H1 (cell line): ENCODE measurements around the gene ABHD12. TPM values are rescaled to one million over a fixed set of nuclear protein-coding genes. Genes with fewer than 3 reads are reported as not detected.

Experiments
- CTCF ChIA-PET: fragments of 300-600 bp; sonication (Branson Sonifier 250); formaldehyde crosslinking; loops from one replicate; lab custom pipeline; 2021; ENCODE audit not compliant: partially characterized antibody; lab: Charles Lee
- POLR2A ChIA-PET: fragments of 300-600 bp; sonication (Branson Sonifier 250); formaldehyde crosslinking; loops from one replicate; lab custom pipeline; 2021; ENCODE audit warnings: inconsistent platforms; ENCODE audit not compliant: partially characterized antibody; lab: Charles Lee
- DNase-seq, 2 experiments: peaks; one replicate each; pipeline versions ENCODE4 v3.0.0 to v3.0.0-alpha.2; 2010 to 2022; ENCODE audit warnings: low spot score in 2 of 2, low read depth in 1 of 2, mixed read lengths in 1 of 2
- FAIRE-seq: peaks from 2 replicates; lab custom pipeline; 2011; peaks lifted over from hg19 to GRCh38; lab: Jason Lieb, UNC
- H2AFZ ChIP-seq: 2 replicates; pipeline ENCODE4 v1.8.1; 2012; ENCODE audit warnings: low read length, inconsistent platforms
- H2AK5ac ChIP-seq: 2 replicates; pipeline ENCODE4 v1.6.1; 2013; ENCODE audit warnings: low read depth, low read length
- H2BK120ac ChIP-seq: replicated peaks from 2 replicates; pipeline ENCODE3; 2013; ENCODE audit warnings: low read depth, low read length, inconsistent platforms
- H2BK12ac ChIP-seq: 2 replicates; pipeline ENCODE4 v1.6.1; 2013; ENCODE audit warnings: low read depth, low read length
- H2BK15ac ChIP-seq: 2 replicates; pipeline ENCODE4 v1.6.1; 2013; ENCODE audit warnings: low read length
- H2BK20ac ChIP-seq: 2 replicates; pipeline ENCODE4 v1.6.1; 2013; ENCODE audit warnings: low read length
- H2BK5ac ChIP-seq: 2 replicates; pipeline ENCODE4 v1.6.1; 2013; ENCODE audit warnings: low read depth, low read length
- H3K14ac ChIP-seq: 2 replicates; pipeline ENCODE4 v1.6.1; 2013; ENCODE audit warnings: inconsistent platforms; ENCODE audit not compliant: insufficient read length
- H3K18ac ChIP-seq: 2 replicates; pipeline ENCODE4 v1.6.1; 2013; ENCODE audit warnings: low read length; ENCODE audit errors: extremely low read depth
- H3K23ac ChIP-seq: 2 replicates; pipeline ENCODE4 v1.6.1; 2013; ENCODE audit warnings: inconsistent platforms; ENCODE audit not compliant: insufficient read length
- H3K23me2 ChIP-seq: 2 replicates; pipeline ENCODE4 v1.6.1; 2013; ENCODE audit warnings: low read depth, low read length
- H3K27ac ChIP-seq: 2 replicates; pipeline ENCODE4 v1.6.1; 2011; ENCODE audit warnings: low read depth, low read length, inconsistent platforms
- H3K27me3 ChIP-seq, 4 experiments: replicated peaks in 1 of 4; 1 replicate in 1 of 4; 2 replicates in 3 of 4; pipeline versions ENCODE4 v1.6.1 to v1.8.1; 2011 to 2013; ENCODE audit warnings: low read length in 3 of 4, mild to moderate bottlenecking in 3 of 4, inconsistent platforms in 2 of 4, mixed read lengths in 2 of 4, moderate library complexity in 1 of 4; ENCODE audit not compliant: control insufficient read depth in 3 of 4, insufficient read depth in 3 of 4; ENCODE audit errors: extremely low read depth in 1 of 4
- H3K36me3 ChIP-seq, 4 experiments: 2 replicates each; pipeline versions ENCODE4 v1.6.1 to v1.8.1; 2011 to 2013; ENCODE audit warnings: mild to moderate bottlenecking in 4 of 4, low read length in 3 of 4, moderate library complexity in 2 of 4, control low read depth in 1 of 4, inconsistent platforms in 1 of 4; ENCODE audit not compliant: insufficient read depth in 4 of 4, control insufficient read depth in 2 of 4
- H3K4ac ChIP-seq: replicated peaks from 2 replicates; pipeline ENCODE3; 2013; ENCODE audit warnings: low read length, low read depth, mixed read lengths, inconsistent platforms; ENCODE audit not compliant: insufficient read length
- H3K4me1 ChIP-seq, 4 experiments: replicated peaks in 1 of 4; 1 replicate in 1 of 4; 2 replicates in 3 of 4; pipeline versions ENCODE4 v1.6.1 to v1.8.1; 2011 to 2013; ENCODE audit warnings: low read length in 3 of 4, inconsistent platforms in 2 of 4, mixed read lengths in 1 of 4; ENCODE audit not compliant: insufficient read depth in 4 of 4, control insufficient read depth in 3 of 4
- H3K4me2 ChIP-seq, 2 experiments: 2 replicates each; pipeline versions ENCODE4 v1.6.1 to v1.8.1; 2011 to 2013; ENCODE audit warnings: low read depth in 2 of 2, low read length in 2 of 2, control low read depth in 1 of 2, inconsistent platforms in 1 of 2, mild to moderate bottlenecking in 1 of 2; ENCODE audit not compliant: insufficient read depth in 1 of 2
- H3K4me3 ChIP-seq, 4 experiments: fragments of 200-600, 300-600 bp in 1 of 4; sonication (generic), shearing (Covaris generic), sonication (Bioruptor Twin) in 1 of 4; 2 replicates each; pipeline versions ENCODE4 v1.5.1 to v1.8.1; 2011 to 2016; ENCODE audit warnings: low read length in 4 of 4, low read depth in 3 of 4, control low read depth in 2 of 4, inconsistent platforms in 2 of 4, mild to moderate bottlenecking in 2 of 4, mixed read lengths in 1 of 4, moderate library complexity in 1 of 4; ENCODE audit not compliant: insufficient read depth in 2 of 4; ENCODE audit errors: extremely low read depth in 1 of 4
- H3K56ac ChIP-seq: replicated peaks from 2 replicates; pipeline ENCODE3; 2013; ENCODE audit warnings: low read depth, mild to moderate bottlenecking, mixed read lengths, low read length, inconsistent platforms; ENCODE audit not compliant: insufficient read length
- H3K79me1 ChIP-seq: 2 replicates; pipeline ENCODE4 v1.6.1; 2013; ENCODE audit warnings: low read depth, low read length, control low read depth
- H3K79me2 ChIP-seq, 2 experiments: 2 replicates each; pipeline versions ENCODE4 v1.6.1 to v1.8.1; 2012 to 2013; ENCODE audit warnings: low read length in 2 of 2, mild to moderate bottlenecking in 2 of 2, inconsistent platforms in 1 of 2; ENCODE audit not compliant: insufficient read depth in 2 of 2, control insufficient read depth in 1 of 2
- H3K9ac ChIP-seq, 4 experiments: replicated peaks in 1 of 4; 1 replicate in 1 of 4; 2 replicates in 3 of 4; pipeline versions ENCODE4 v1.6.1 to v1.8.1; 2011 to 2013; ENCODE audit warnings: low read depth in 3 of 4, low read length in 3 of 4, control low read depth in 2 of 4, mild to moderate bottlenecking in 2 of 4, moderate library complexity in 2 of 4, inconsistent platforms in 1 of 4; ENCODE audit errors: extremely low read depth in 1 of 4
- H3K9me3 ChIP-seq, 2 experiments: 2 replicates each; pipeline versions ENCODE4 v1.6.1 to v1.8.1; 2012 to 2013; ENCODE audit warnings: mild to moderate bottlenecking in 2 of 2, moderate library complexity in 2 of 2, control low read depth in 1 of 2, inconsistent platforms in 1 of 2, low read depth in 1 of 2, low read length in 1 of 2, mixed read lengths in 1 of 2; ENCODE audit not compliant: insufficient read depth in 2 of 2
- H4K20me1 ChIP-seq, 2 experiments: replicated peaks in 1 of 2; 2 replicates each; pipeline versions ENCODE3 to v1.8.1; 2011 to 2013; ENCODE audit warnings: inconsistent platforms in 2 of 2, low read length in 2 of 2, mild to moderate bottlenecking in 1 of 2; ENCODE audit not compliant: insufficient read depth in 2 of 2, control insufficient read depth in 1 of 2
- H4K5ac ChIP-seq: 2 replicates; pipeline ENCODE4 v1.6.1; 2013; ENCODE audit warnings: low read length, low read depth, mixed read lengths, inconsistent platforms; ENCODE audit not compliant: insufficient read length
- H4K8ac ChIP-seq: 2 replicates; pipeline ENCODE4 v1.8.0; 2013; ENCODE audit warnings: mild to moderate bottlenecking, moderate library complexity, low read length, inconsistent platforms; ENCODE audit not compliant: insufficient read depth; ENCODE audit errors: extremely low read depth
- H4K91ac ChIP-seq: replicated peaks from 2 replicates; pipeline ENCODE3; 2013; ENCODE audit warnings: low read length, mixed read lengths, inconsistent platforms; ENCODE audit not compliant: insufficient read length
- CBX5 ChIP-seq: fragments of 300-800, 300-1000 bp; sonication (generic); IDR thresholded peaks from 2 replicates; pipeline ENCODE4 v1.7.1; 2016; ENCODE audit warnings: antibody characterized with exemption, low read length, low read depth
- GTF2F1 ChIP-seq: IDR thresholded peaks from 2 replicates; pipeline ENCODE4 v1.6.1; 2012; ENCODE audit warnings: low read depth, low read length, improper control_type of control experiment, borderline replicate concordance
- NANOG ChIP-seq: IDR thresholded peaks from 2 replicates; pipeline ENCODE4 v1.6.1; 2011; ENCODE audit warnings: low read length, low read depth, mild to moderate bottlenecking, inconsistent platforms; ENCODE audit not compliant: insufficient read depth, poor library complexity, severe bottlenecking
- POLR2A ChIP-seq, 2 experiments: IDR thresholded peaks; 1 replicate in 1 of 2; 2 replicates in 1 of 2; pipeline ENCODE4 v1.6.1; 2011; ENCODE audit warnings: low read depth in 2 of 2, low read length in 2 of 2, mild to moderate bottlenecking in 2 of 2; ENCODE audit errors: control extremely low read depth in 1 of 2
- SAP30 ChIP-seq: fragments of 300-600 bp; sonication (generic); IDR thresholded peaks from 2 replicates; pipeline ENCODE4 v1.7.1; 2012; ENCODE audit warnings: low read length, moderate library complexity, mild to moderate bottlenecking, inconsistent platforms; ENCODE audit not compliant: insufficient read depth, insufficient replicate concordance
- SP2 ChIP-seq: IDR thresholded peaks from 2 replicates; pipeline ENCODE4 v1.6.1; 2012; ENCODE audit warnings: mild to moderate bottlenecking, low read length, inconsistent platforms
- TCF12 ChIP-seq: IDR thresholded peaks from 2 replicates; pipeline ENCODE4 v1.6.1; 2011; ENCODE audit warnings: low read depth, mild to moderate bottlenecking, low read length
- ZNF274 ChIP-seq: IDR thresholded peaks from 2 replicates; pipeline ENCODE4 v1.7.0; 2012; ENCODE audit warnings: low read length, borderline replicate concordance; ENCODE audit errors: extremely low read depth
- WGBS, 2 experiments: shearing (Covaris generic) in 1 of 2; methylation state at CpG; one replicate each; pipeline versions ENCODE4 v1.1.6 to v1.1.7; 2013 to 2015; ENCODE audit warnings: low lambda C conversion rate in 2 of 2, mixed read lengths in 2 of 2, inconsistent platforms in 1 of 2, low coverage in 1 of 2, missing lambda C conversion rate in 1 of 2; ENCODE audit not compliant: insufficient replicate concordance in 2 of 2, insufficient coverage in 1 of 2, insufficient read length in 1 of 2; ENCODE audit errors: extremely low coverage in 1 of 2, missing lambda C conversion rate in 1 of 2; 5-methylcytosine and 5-hydroxymethylcytosine counted together
- polyA plus RNA-seq, 7 experiments: library from polyadenylated mRNA; depleted of rRNA in 3 of 7; stranded (reverse) in 5 of 7; unstranded in 2 of 7; fragments of >200 nt in 5 of 7; fragments of 200-250 nt in 2 of 7; gene quantifications; 1 replicate in 5 of 7; 2 replicates in 1 of 7; 4 replicates in 1 of 7; pipeline versions ENCODE4 v1.2.1 to v1.2.3, GENCODE V29; 2011 to 2013; ENCODE audit warnings: missing spikeins in 2 of 7, mixed read lengths in 2 of 7
- total RNA-seq: library from RNA; stranded (reverse); fragmentation: NEBNext Ultra II Directional; extraction: Animal tissue kit (Norgen Biotek cat#: 25700); gene quantifications from 2 replicates; pipeline ENCODE4 v1.2.1, GENCODE V29; 2021

ABHD12 gene
- total and polyA plus RNA-seq, 2 of the 8 experiments (the other 6 are each of a cell fraction or from before 2014, with no cell fraction given), result 31.3 to 59.5 TPM

DNA sequence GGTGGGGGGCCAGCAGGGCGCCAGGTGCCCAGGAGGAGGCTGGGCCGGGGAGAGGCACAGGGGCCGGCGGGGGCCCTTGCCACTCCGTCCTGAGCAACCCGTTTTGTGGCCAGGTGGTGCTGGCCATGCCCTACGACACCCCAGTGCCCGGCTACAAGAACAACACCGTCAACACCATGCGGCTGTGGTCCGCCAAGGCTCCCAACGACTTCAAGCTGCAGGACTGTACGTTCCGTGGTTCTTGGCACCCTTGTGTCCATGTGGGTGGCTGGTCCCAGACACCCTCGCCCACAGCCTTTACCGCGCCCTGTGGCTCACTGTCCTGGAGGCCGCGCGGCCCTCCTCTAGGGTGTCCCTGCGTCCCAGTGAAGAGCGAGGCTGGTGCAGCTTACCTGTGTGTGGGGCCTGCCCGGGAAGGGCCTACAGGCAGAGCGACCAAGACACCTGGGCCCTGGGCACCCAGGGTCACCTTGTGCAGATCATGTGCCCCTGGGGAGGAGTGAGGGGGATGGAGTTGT, 114.0 kb downstream of the ABHD12 start:
- DNase-seq (peak in 1 of 2 experiments; percentile 37), FAIRE-seq (no peak)
- no peak overlapping the region for H2AFZ ChIP-seq
- TF ChIP-seq CBX5 (no peak), GTF2F1 (no peak), POLR2A (IDR thresholded peaks at IDR 0.05; ENCODE audit: control extremely low read depth in 1 of 2, low read depth in 2 of 2, low read length in 2 of 2) (no peak), TCF12 (no peak), SAP30 (no peak), ZNF274 (no peak), NANOG (no peak), SP2 (no peak)
- no peaks in the 10 kb centered on the region for H3K27me3 ChIP-seq
- H3K23ac ChIP-seq, result no peak overlapping the region
- H4K20me1 ChIP-seq, result peaks cover 4 to 8% of the 10 kb centered on the region in 2 experiments
- CTCF ChIA-PET, result interaction anchor here (1.2 to 5.1 kb wide), 2 partner anchors 13 to 18 kb away, joined by 4 to 30 read pairs; no protein-coding TSS in a partner anchor
- H3K9ac ChIP-seq, result no peak overlapping the region
- no peak overlapping the region for H2AK5ac ChIP-seq
- peaks cover 2 to 31% (median 17%) of the 10 kb centered on the region in 4 experiments; a peak in 7 of 8 replicates for H3K36me3 ChIP-seq
- H3K4me1 ChIP-seq, result no peaks in the 10 kb centered on the region
- no peak overlapping the region for H4K5ac ChIP-seq
- no peaks in the 10 kb centered on the region for H3K79me2 ChIP-seq
- no peak overlapping the region for H3K4me3 ChIP-seq
- H3K56ac ChIP-seq, result no peak overlapping the region
- no peak overlapping the region for H4K91ac ChIP-seq
- no peak overlapping the region for H2BK15ac ChIP-seq
- 91% methylated on average over 22 of the region's 24 CpGs; no CpG with 5 or more reads in 1 of the 2 experiments for WGBS, 2 experiments
- POLR2A ChIA-PET, result no interaction called here
- H3K27ac ChIP-seq, result no peak overlapping the region
- H2BK5ac ChIP-seq, result no peak overlapping the region; the same call in 1 of the 2 replicates
- H2BK12ac ChIP-seq, result no peak overlapping the region
- no peaks in the 10 kb centered on the region for H3K23me2 ChIP-seq
- H2BK120ac ChIP-seq, result no peak overlapping the region
- H3K9me3 ChIP-seq, result no peaks in the 10 kb centered on the region
- H3K4me2 ChIP-seq, result no peak overlapping the region
- no peak overlapping the region for H2BK20ac ChIP-seq
- no peaks in the 10 kb centered on the region; the same call in 1 of the 2 replicates for H3K79me1 ChIP-seq
- no peak overlapping the region for H3K18ac ChIP-seq
- no peak overlapping the region for H3K4ac ChIP-seq
- H3K14ac ChIP-seq, result no peak overlapping the region
- H4K8ac ChIP-seq, result no peak overlapping the region
